ENCODE data around the gene HSPG2. TPM values are rescaled to one million over a fixed set of nuclear protein-coding genes. Genes with fewer than 3 reads are reported as not detected.
A peak's percentile ranks its signal among the peaks of the same experiment; 100 is the strongest.

HSPG2 gene
- total and polyA plus RNA-seq, 9 of the 15 experiments (the other 6 are each of a cell fraction or from before 2014, with no cell fraction given): 0.14 to 160 (median 15.7) TPM

DNA sequence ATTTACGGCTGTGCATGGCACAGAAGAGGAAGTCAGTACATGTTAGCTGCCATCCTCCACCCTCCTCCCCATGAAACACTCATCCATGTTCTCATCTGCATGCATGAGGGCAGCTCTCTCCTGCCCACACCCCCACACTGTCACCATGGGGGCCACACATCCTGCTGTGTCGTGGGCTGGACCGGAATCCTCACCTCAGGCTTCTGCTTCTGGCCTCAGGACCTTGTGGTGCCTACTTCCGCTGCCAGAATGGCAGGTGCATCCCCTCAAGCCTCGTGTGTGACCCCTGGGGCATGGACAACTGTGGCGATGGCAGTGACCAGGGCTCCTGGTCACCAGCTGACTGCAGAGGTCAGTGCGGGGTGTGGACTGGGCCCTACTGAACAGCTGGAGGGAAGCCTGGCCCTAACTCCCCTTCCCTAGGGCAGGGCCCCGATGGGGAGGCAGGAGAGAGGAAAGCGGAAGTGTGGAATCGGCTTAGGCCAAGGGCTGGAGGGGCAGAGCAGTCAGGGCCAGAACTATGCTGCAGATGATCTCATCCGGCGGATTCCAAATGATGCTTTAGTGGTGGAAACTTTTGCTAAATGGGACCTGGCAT lies 121.3 kb downstream of the HSPG2 start:
- ATAC-seq: no peak
- CTCF ChIA-PET (ENCODE audit: low intra/inter-chr PET ratio): no interaction called here
- no peak for DNase-seq (ENCODE audit: extremely low read depth in 1 of 4, low spot score in 3 of 4)
- intact Hi-C loops (cut with micrococcal nuclease): no loop called here
- H3K27me3 ChIP-seq (ENCODE audit: control insufficient read depth in 2 of 2, insufficient read depth in 2 of 2, low read length in 2 of 2): no peaks in the 10 kb centered on the region
- no peak overlapping the region for H2AFZ ChIP-seq (ENCODE audit: low read depth, low read length)
- whole genome bisulfite sequencing (ENCODE audit: insufficient coverage, low coverage, missing lambda C conversion rate): 72% methylated on average over 12 of the region's 12 CpGs
- H3K4me2 ChIP-seq (ENCODE audit: insufficient read depth, low read length): no peak overlapping the region
- H3K79me2 ChIP-seq (ENCODE audit: control insufficient read depth, insufficient read depth, low read length): no peaks in the 10 kb centered on the region
- H3K9ac ChIP-seq (ENCODE audit: insufficient read depth in 1 of 2, low read depth in 2 of 2, low read length in 2 of 2): peak overlapping the region in 1 of 2 experiments; percentile 65; a peak in 2 of 4 replicates
- H3K36me3 ChIP-seq (ENCODE audit: control insufficient read depth, insufficient read depth, low read length): no peaks in the 10 kb centered on the region
- H3K9me1 ChIP-seq (ENCODE audit: control insufficient read depth, insufficient read depth, low read length): no peaks in the 10 kb centered on the region
- POLR2A ChIA-PET: no interaction called here
- no peak overlapping the region for H3K4me3 ChIP-seq
- H4K20me1 ChIP-seq (replicated peaks; ENCODE audit: control insufficient read depth, insufficient read depth, low read length): no peaks in the 10 kb centered on the region
- no peak overlapping the region for H3K27ac ChIP-seq (ENCODE audit: extremely low read depth, low read depth, low read length)
- H3K9me3 ChIP-seq (replicated peaks; ENCODE audit: control insufficient read depth, insufficient read depth, low read depth, low read length): no peaks in the 10 kb centered on the region
- no peak for FAIRE-seq
- H3K4me1 ChIP-seq (replicated peaks in 1 of 2; ENCODE audit: control insufficient read depth in 2 of 2, insufficient read depth in 2 of 2, low read length in 2 of 2): peaks cover 5 to 21% of the 10 kb centered on the region in 2 experiments
- in situ Hi-C loops (cut with MboI): no loop called here
- no peak for TF ChIP-seq NRF1 (conservative IDR thresholded peaks at IDR 0.05 in 1 of 2, IDR thresholded peaks at IDR 0.05 in 1 of 2)
- TF ChIP-seq RAD51 (IDR thresholded peaks at IDR 0.05; ENCODE audit: borderline replicate concordance, low read depth): no peak
- no peak for TF ChIP-seq ADNP (tag; IDR thresholded peaks at IDR 0.05)
- no TSS peak for BruUV-seq (replicated peaks)

DNA sequence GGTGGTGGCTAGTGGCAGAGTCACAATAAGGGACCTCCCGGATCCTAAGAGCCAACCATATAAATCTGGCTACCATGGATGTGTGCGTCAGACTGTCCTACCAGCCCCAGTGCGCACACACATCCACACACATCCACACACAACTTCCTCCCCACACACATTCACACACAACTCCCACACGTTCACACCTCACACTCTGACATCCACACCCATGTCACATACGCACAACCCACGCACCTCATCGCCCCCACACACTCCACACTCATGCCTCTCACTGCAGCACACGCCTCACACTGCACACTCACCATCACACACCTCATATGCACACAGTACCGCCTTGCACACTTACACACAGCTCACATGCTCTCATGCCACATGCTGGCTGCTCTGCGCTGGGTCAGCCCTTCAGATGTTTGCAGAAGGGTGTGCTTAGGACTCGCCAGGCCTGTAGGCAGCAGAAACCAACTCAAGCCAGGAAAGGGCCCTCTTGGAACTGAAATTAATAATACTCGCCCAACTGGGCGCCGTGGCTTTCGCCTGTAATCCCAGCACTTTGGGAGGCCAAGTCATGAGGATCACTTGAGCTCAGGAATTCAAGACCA lies 122.0 kb downstream of the HSPG2 start:
- no peaks in the 10 kb centered on the region for H3K9me1 ChIP-seq (ENCODE audit: control insufficient read depth, insufficient read depth, low read length)
- DNase-seq (ENCODE audit: extremely low read depth in 1 of 4, low spot score in 3 of 4): no peak
- H3K4me3 ChIP-seq: no peak overlapping the region
- peaks cover 5 to 18% of the 10 kb centered on the region in 2 experiments for H3K4me1 ChIP-seq (replicated peaks in 1 of 2; ENCODE audit: control insufficient read depth in 2 of 2, insufficient read depth in 2 of 2, low read length in 2 of 2)
- no peak for ATAC-seq
- no peaks in the 10 kb centered on the region for H3K9me3 ChIP-seq (replicated peaks; ENCODE audit: control insufficient read depth, insufficient read depth, low read depth, low read length)
- peak overlapping the region in 1 of 2 experiments; percentile 38; a peak in 2 of 4 replicates for H3K9ac ChIP-seq (ENCODE audit: insufficient read depth in 1 of 2, low read depth in 2 of 2, low read length in 2 of 2)
- CTCF ChIA-PET (ENCODE audit: low intra/inter-chr PET ratio): no interaction called here
- in situ Hi-C loops (cut with MboI): no loop called here
- H3K36me3 ChIP-seq (ENCODE audit: control insufficient read depth, insufficient read depth, low read length): no peaks in the 10 kb centered on the region
- no peaks in the 10 kb centered on the region for H4K20me1 ChIP-seq (replicated peaks; ENCODE audit: control insufficient read depth, insufficient read depth, low read length)
- no peak overlapping the region; the same call in 2 of the 3 replicates for H3K27ac ChIP-seq (ENCODE audit: extremely low read depth, low read depth, low read length)
- POLR2A ChIA-PET: no interaction called here
- no peaks in the 10 kb centered on the region for H3K27me3 ChIP-seq (ENCODE audit: control insufficient read depth in 2 of 2, insufficient read depth in 2 of 2, low read length in 2 of 2)
- no peak for TF ChIP-seq ZNF24 (IDR thresholded peaks at IDR 0.05)
- TF ChIP-seq, protein P1, sequence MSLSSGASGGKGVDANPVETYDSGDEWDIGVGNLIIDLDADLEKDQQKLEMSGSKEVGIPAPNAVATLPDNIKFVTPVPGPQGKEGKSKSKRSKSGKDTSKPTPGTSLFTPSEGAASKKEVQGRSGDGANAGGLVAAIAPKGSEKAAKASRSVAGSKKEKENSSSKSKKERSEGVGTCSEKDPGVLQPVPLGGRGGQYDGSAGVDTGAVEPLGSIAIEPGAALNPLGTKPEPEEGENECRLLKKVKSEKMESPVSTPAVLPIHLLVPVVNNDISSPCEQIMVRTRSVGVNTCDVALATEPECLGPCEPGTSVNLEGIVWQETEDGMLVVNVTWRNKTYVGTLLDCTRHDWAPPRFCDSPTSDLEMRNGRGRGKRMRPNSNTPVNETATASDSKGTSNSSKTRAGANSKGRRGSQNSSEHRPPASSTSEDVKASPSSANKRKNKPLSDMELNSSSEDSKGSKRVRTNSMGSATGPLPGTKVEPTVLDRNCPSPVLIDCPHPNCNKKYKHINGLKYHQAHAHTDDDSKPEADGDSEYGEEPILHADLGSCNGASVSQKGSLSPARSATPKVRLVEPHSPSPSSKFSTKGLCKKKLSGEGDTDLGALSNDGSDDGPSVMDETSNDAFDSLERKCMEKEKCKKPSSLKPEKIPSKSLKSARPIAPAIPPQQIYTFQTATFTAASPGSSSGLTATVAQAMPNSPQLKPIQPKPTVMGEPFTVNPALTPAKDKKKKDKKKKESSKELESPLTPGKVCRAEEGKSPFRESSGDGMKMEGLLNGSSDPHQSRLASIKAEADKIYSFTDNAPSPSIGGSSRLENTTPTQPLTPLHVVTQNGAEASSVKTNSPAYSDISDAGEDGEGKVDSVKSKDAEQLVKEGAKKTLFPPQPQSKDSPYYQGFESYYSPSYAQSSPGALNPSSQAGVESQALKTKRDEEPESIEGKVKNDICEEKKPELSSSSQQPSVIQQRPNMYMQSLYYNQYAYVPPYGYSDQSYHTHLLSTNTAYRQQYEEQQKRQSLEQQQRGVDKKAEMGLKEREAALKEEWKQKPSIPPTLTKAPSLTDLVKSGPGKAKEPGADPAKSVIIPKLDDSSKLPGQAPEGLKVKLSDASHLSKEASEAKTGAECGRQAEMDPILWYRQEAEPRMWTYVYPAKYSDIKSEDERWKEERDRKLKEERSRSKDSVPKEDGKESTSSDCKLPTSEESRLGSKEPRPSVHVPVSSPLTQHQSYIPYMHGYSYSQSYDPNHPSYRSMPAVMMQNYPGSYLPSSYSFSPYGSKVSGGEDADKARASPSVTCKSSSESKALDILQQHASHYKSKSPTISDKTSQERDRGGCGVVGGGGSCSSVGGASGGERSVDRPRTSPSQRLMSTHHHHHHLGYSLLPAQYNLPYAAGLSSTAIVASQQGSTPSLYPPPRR (CRISPR knock-in tag; IDR thresholded peaks at IDR 0.05; ENCODE audit: borderline replicate concordance): 0 out of 2 replicates have a peak, but pooled peaks have one; percentile 42
- TF ChIP-seq, protein P2, sequence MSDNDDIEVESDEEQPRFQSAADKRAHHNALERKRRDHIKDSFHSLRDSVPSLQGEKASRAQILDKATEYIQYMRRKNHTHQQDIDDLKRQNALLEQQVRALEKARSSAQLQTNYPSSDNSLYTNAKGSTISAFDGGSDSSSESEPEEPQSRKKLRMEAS (CRISPR knock-in tag; IDR thresholded peaks at IDR 0.05): peak; percentile 14; the same call in 1 of the 2 replicates
- TF ChIP-seq EGR1 (conservative IDR thresholded peaks at IDR 0.05): peak; percentile 53
- 86% methylated on average over 15 of the region's 15 CpGs for WGBS (ENCODE audit: insufficient coverage, low coverage, missing lambda C conversion rate)
- intact Hi-C loops (cut with micrococcal nuclease): no loop called here
- no peak overlapping the region for H2AFZ ChIP-seq (ENCODE audit: low read depth, low read length)
- FAIRE-seq: no peak
- H3K4me2 ChIP-seq (ENCODE audit: insufficient read depth, low read length): no peak overlapping the region
- H3K79me2 ChIP-seq (ENCODE audit: control insufficient read depth, insufficient read depth, low read length): no peaks in the 10 kb centered on the region
- no TSS peak for BruUV-seq (replicated peaks)
